Measurements from ENCODE around the gene PPP2R5C. TPM values are rescaled to one million over a fixed set of nuclear protein-coding genes. Genes with fewer than 3 reads are reported as not detected.

The PPP2R5C gene
- total RNA-seq, 2 donors from 2014 or later, result 232 to 283 TPM

- H3K27me3 Mint-ChIP-seq, result no peaks in the 10 kb centered on the region
- H3K36me3 Mint-ChIP-seq (ENCODE audit: low read depth), result peaks cover 92% of the 10 kb centered on the region
- H3K27ac Mint-ChIP-seq, result peak overlapping the region; percentile 23
- no peak overlapping the region for H3K4me3 Mint-ChIP-seq
- H3K9me3 Mint-ChIP-seq, result no peaks in the 10 kb centered on the region
- H3K4me1 Mint-ChIP-seq, result peaks cover 31% of the 10 kb centered on the region
- ATAC-seq (replicated peaks), result no peak
These were observed 120.8 kb downstream of the PPP2R5C start for GRCh38 chr14:101882141-101882935.

- Mint-ChIP-seq H3K27me3 (no peaks in the 10 kb centered on the region), H3K4me3 (no peak overlapping the region), H3K9me3 (no peaks in the 10 kb centered on the region), H3K4me1 (peaks cover 17% of the 10 kb centered on the region), H3K36me3 (ENCODE audit: low read depth) (peaks cover 100% of the 10 kb centered on the region), H3K27ac (peak overlapping the region; percentile 41)
- ATAC-seq (replicated peaks), result no peak
These were observed 122.8 kb downstream of the PPP2R5C start for GRCh38 chr14:101884089-101884933.

GRCh38 chr14:101884934-101885576 is 123.5 kb downstream of the PPP2R5C start:
- H3K9me3 Mint-ChIP-seq, result no peaks in the 10 kb centered on the region
- peaks cover 100% of the 10 kb centered on the region for H3K36me3 Mint-ChIP-seq (ENCODE audit: low read depth)
- H3K4me3 Mint-ChIP-seq, result no peak overlapping the region
- no peak overlapping the region for H3K27ac Mint-ChIP-seq
- no peaks in the 10 kb centered on the region for H3K27me3 Mint-ChIP-seq
- H3K4me1 Mint-ChIP-seq, result peaks cover 10% of the 10 kb centered on the region
- no peak for ATAC-seq (replicated peaks)

- Mint-ChIP-seq H3K4me1 (no peaks in the 10 kb centered on the region), H3K27ac (no peak overlapping the region)
These were observed 125.7 kb downstream of the PPP2R5C start for GRCh38 chr14:101887219-101887618.

GRCh38 chr14:101888182-101888581 is 126.7 kb downstream of the PPP2R5C start:
- Mint-ChIP-seq H3K4me3 (no peak overlapping the region), H3K27ac (no peak overlapping the region), H3K27me3 (no peaks in the 10 kb centered on the region), H3K4me1 (no peaks in the 10 kb centered on the region), H3K9me3 (no peaks in the 10 kb centered on the region), H3K36me3 (ENCODE audit: low read depth) (peaks cover 99% of the 10 kb centered on the region)
- no peak for ATAC-seq (replicated peaks)

More at GRCh38 chr14:101887219-101887618, 125.7 kb downstream of the PPP2R5C start:
- Mint-ChIP-seq H3K36me3 (ENCODE audit: low read depth) (peaks cover 100% of the 10 kb centered on the region), H3K9me3 (no peaks in the 10 kb centered on the region), H3K4me3 (no peak overlapping the region), H3K27me3 (no peaks in the 10 kb centered on the region)
- no peak for ATAC-seq (replicated peaks)

- H3K36me3 Mint-ChIP-seq (ENCODE audit: low read depth), result peaks cover 99% of the 10 kb centered on the region
- no peak overlapping the region for H3K4me3 Mint-ChIP-seq
- no peaks in the 10 kb centered on the region for H3K27me3 Mint-ChIP-seq
- ATAC-seq (replicated peaks), result no peak
- H3K27ac Mint-ChIP-seq, result no peak overlapping the region
- no peaks in the 10 kb centered on the region for H3K4me1 Mint-ChIP-seq
- no peaks in the 10 kb centered on the region for H3K9me3 Mint-ChIP-seq
These were observed 127.9 kb downstream of the PPP2R5C start for GRCh38 chr14:101889366-101889765.

GRCh38 chr14:101889898-101890297 is 128.4 kb downstream of the PPP2R5C start:
- Mint-ChIP-seq H3K9me3 (no peaks in the 10 kb centered on the region), H3K4me1 (no peaks in the 10 kb centered on the region), H3K27me3 (no peaks in the 10 kb centered on the region), H3K27ac (no peak overlapping the region), H3K36me3 (ENCODE audit: low read depth) (peaks cover 99% of the 10 kb centered on the region), H3K4me3 (no peak overlapping the region)
- no peak for ATAC-seq (replicated peaks)

- no peak overlapping the region for H3K27ac Mint-ChIP-seq
- ATAC-seq (replicated peaks), result no peak
- H3K4me3 Mint-ChIP-seq, result no peak overlapping the region
- H3K9me3 Mint-ChIP-seq, result no peaks in the 10 kb centered on the region
- H3K27me3 Mint-ChIP-seq, result no peaks in the 10 kb centered on the region
- no peaks in the 10 kb centered on the region for H3K4me1 Mint-ChIP-seq
- peaks cover 99% of the 10 kb centered on the region for H3K36me3 Mint-ChIP-seq (ENCODE audit: low read depth)
These were observed 130.0 kb downstream of the PPP2R5C start for GRCh38 chr14:101891471-101891870.

- ATAC-seq (replicated peaks), result no peak
- Mint-ChIP-seq H3K27me3 (no peaks in the 10 kb centered on the region), H3K36me3 (ENCODE audit: low read depth) (peaks cover 99% of the 10 kb centered on the region), H3K9me3 (no peaks in the 10 kb centered on the region), H3K4me1 (no peaks in the 10 kb centered on the region), H3K4me3 (no peak overlapping the region), H3K27ac (peak overlapping the region; percentile 72)
These were observed 132.2 kb downstream of the PPP2R5C start for GRCh38 chr14:101893759-101894158.

- Mint-ChIP-seq H3K4me3 (no peak overlapping the region), H3K27me3 (no peaks in the 10 kb centered on the region), H3K27ac (no peak overlapping the region), H3K4me1 (no peaks in the 10 kb centered on the region), H3K9me3 (no peaks in the 10 kb centered on the region), H3K36me3 (ENCODE audit: low read depth) (peaks cover 99% of the 10 kb centered on the region)
- ATAC-seq (replicated peaks), result no peak
These were observed 133.0 kb downstream of the PPP2R5C start for GRCh38 chr14:101894365-101895081.

- no peak for ATAC-seq (replicated peaks)
- Mint-ChIP-seq H3K27ac (peak overlapping the region; percentile 40), H3K4me1 (no peaks in the 10 kb centered on the region), H3K36me3 (ENCODE audit: low read depth) (peaks cover 99% of the 10 kb centered on the region), H3K4me3 (no peak overlapping the region), H3K27me3 (no peaks in the 10 kb centered on the region), H3K9me3 (no peaks in the 10 kb centered on the region)
These were observed 133.7 kb downstream of the PPP2R5C start for GRCh38 chr14:101895256-101895655.

GRCh38 chr14:101897326-101897725 is 135.8 kb downstream of the PPP2R5C start:
- no peak overlapping the region for H3K4me3 Mint-ChIP-seq
- no peak for ATAC-seq (replicated peaks)
- no peaks in the 10 kb centered on the region for H3K27me3 Mint-ChIP-seq
- peak overlapping the region; percentile 67 for H3K27ac Mint-ChIP-seq
- no peaks in the 10 kb centered on the region for H3K9me3 Mint-ChIP-seq
- peaks cover 99% of the 10 kb centered on the region for H3K36me3 Mint-ChIP-seq (ENCODE audit: low read depth)
- no peaks in the 10 kb centered on the region for H3K4me1 Mint-ChIP-seq

GRCh38 chr14:101898416-101898815 is 136.9 kb downstream of the PPP2R5C start:
- ATAC-seq (replicated peaks), result no peak
- Mint-ChIP-seq H3K4me3 (no peak overlapping the region), H3K27ac (peak overlapping the region; percentile 43), H3K27me3 (no peaks in the 10 kb centered on the region), H3K9me3 (no peaks in the 10 kb centered on the region), H3K36me3 (ENCODE audit: low read depth) (peaks cover 99% of the 10 kb centered on the region), H3K4me1 (no peaks in the 10 kb centered on the region)

GRCh38 chr14:101899263-101899662 is 137.8 kb downstream of the PPP2R5C start:
- no peak for ATAC-seq (replicated peaks)
- peaks cover 100% of the 10 kb centered on the region for H3K36me3 Mint-ChIP-seq (ENCODE audit: low read depth)
- H3K4me1 Mint-ChIP-seq, result no peaks in the 10 kb centered on the region
- H3K27ac Mint-ChIP-seq, result peak overlapping the region; percentile 43
- H3K4me3 Mint-ChIP-seq, result no peak overlapping the region
- H3K27me3 Mint-ChIP-seq, result no peaks in the 10 kb centered on the region
- no peaks in the 10 kb centered on the region for H3K9me3 Mint-ChIP-seq

Measured in activated T-helper 17 cell treated with anti-CD3 and anti-CD28 coated beads, Interleukin-2, amount 50 U/mL, for 72 hours (primary cell).